Measurements from ENCODE around the gene PTPRM. TPM values are rescaled to one million over a fixed set of nuclear protein-coding genes. Genes with fewer than 3 reads are reported as not detected.

PTPRM gene
- total and polyA plus RNA-seq, 2 of the 4 experiments (the other 2 are of a cell fraction): 28.3 to 51.2 TPM

DNA sequence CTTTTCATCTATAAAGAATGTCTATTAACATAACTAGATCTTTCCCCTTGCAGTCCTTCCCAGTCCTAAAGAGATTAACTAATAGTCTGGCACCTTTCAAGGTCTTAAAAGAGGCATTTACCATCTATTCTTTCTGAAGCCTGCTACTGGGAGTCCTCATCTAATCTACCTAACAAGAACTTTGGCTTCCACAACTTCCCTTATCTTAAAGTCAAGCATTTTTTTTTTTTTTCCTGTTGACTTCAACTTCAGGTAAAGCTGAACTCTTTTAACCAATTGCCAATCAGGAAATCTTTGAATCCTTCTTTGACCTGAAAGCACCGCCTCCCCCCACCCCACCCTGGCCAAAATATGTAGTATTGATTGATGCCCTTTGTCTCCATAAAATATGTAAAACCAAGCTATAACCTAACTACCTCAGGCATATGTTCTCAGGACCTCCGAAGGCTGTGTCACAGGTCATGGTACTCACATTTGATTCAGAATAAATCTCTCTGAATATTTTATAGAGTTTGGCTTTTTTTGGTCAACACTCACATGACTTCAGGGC lies 168.6 kb downstream of the PTPRM start:
- dilution Hi-C loops (cut with HindIII; ENCODE audit: low sequenced_read_pairs, unreplicated experiment) (no loop called here), in situ Hi-C loops (cut with MboI; ENCODE audit: low sequenced_read_pairs) (no loop called here), intact Hi-C loops (cut with micrococcal nuclease) (no loop called here)
- no TSS peak for BruUV-seq (replicated peaks)
- H2BK5ac ChIP-seq (ENCODE audit: low read depth, low read length, poor library complexity, severe bottlenecking): no peak overlapping the region
- no peak overlapping the region for H2BK120ac ChIP-seq (ENCODE audit: low read depth, low read length)
- no peak overlapping the region for H3K4me3 ChIP-seq (ENCODE audit: insufficient read depth, low read depth, low read length)
- no peak overlapping the region for H2BK20ac ChIP-seq (ENCODE audit: low read depth, low read length)
- no peak overlapping the region for H3K14ac ChIP-seq (replicated peaks; ENCODE audit: low read depth, low read length)
- no peaks in the 10 kb centered on the region; the same call in 1 of the 2 replicates for H3K9me3 ChIP-seq (ENCODE audit: control insufficient read depth, insufficient read depth, low read length)
- no peak overlapping the region for H3K4ac ChIP-seq (ENCODE audit: low read depth, low read length)
- peaks cover 1% of the 10 kb centered on the region; the same call in 1 of the 2 replicates for H3K4me1 ChIP-seq (ENCODE audit: control insufficient read depth, insufficient read depth, low read length)
- TF ChIP-seq CEBPB (IDR thresholded peaks at IDR 0.05; ENCODE audit: low read depth, low read length) (no peak), RAD21 (IDR thresholded peaks at IDR 0.05; ENCODE audit: low read length) (no peak), RCOR1 (IDR thresholded peaks at IDR 0.05; ENCODE audit: insufficient replicate concordance, low read length) (no peak), CHD1 (IDR thresholded peaks at IDR 0.05; ENCODE audit: low read depth, low read length) (no peak), MAFK (IDR thresholded peaks at IDR 0.05; ENCODE audit: low read depth, low read length) (no peak), FOS (IDR thresholded peaks at IDR 0.05; ENCODE audit: low read depth, low read length) (no peak), MAZ (IDR thresholded peaks at IDR 0.05; ENCODE audit: borderline replicate concordance, low read depth, low read length) (no peak), POLR2A (IDR thresholded peaks at IDR 0.05; ENCODE audit: low read depth, low read length) (no peak), RFX5 (IDR thresholded peaks at IDR 0.05; ENCODE audit: low read depth, low read length) (no peak), BHLHE40 (IDR thresholded peaks at IDR 0.05; ENCODE audit: low read depth, low read length) (no peak), SMC3 (IDR thresholded peaks at IDR 0.05; ENCODE audit: low read depth, low read length) (no peak), MXI1 (IDR thresholded peaks at IDR 0.05; ENCODE audit: borderline replicate concordance, low read depth, low read length) (no peak), NFE2L2 (IDR thresholded peaks at IDR 0.05; ENCODE audit: low read depth, low read length) (no peak)
- TF ChIP-seq, protein P1, sequence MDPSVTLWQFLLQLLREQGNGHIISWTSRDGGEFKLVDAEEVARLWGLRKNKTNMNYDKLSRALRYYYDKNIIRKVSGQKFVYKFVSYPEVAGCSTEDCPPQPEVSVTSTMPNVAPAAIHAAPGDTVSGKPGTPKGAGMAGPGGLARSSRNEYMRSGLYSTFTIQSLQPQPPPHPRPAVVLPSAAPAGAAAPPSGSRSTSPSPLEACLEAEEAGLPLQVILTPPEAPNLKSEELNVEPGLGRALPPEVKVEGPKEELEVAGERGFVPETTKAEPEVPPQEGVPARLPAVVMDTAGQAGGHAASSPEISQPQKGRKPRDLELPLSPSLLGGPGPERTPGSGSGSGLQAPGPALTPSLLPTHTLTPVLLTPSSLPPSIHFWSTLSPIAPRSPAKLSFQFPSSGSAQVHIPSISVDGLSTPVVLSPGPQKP (IDR thresholded peaks at IDR 0.05; ENCODE audit: borderline replicate concordance, low read depth, low read length): no peak
- TF ChIP-seq, protein P2, sequence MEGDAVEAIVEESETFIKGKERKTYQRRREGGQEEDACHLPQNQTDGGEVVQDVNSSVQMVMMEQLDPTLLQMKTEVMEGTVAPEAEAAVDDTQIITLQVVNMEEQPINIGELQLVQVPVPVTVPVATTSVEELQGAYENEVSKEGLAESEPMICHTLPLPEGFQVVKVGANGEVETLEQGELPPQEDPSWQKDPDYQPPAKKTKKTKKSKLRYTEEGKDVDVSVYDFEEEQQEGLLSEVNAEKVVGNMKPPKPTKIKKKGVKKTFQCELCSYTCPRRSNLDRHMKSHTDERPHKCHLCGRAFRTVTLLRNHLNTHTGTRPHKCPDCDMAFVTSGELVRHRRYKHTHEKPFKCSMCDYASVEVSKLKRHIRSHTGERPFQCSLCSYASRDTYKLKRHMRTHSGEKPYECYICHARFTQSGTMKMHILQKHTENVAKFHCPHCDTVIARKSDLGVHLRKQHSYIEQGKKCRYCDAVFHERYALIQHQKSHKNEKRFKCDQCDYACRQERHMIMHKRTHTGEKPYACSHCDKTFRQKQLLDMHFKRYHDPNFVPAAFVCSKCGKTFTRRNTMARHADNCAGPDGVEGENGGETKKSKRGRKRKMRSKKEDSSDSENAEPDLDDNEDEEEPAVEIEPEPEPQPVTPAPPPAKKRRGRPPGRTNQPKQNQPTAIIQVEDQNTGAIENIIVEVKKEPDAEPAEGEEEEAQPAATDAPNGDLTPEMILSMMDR (conservative IDR thresholded peaks at IDR 0.05; ENCODE audit: low read depth, low read length): no peak
- TF ChIP-seq, protein P3, sequence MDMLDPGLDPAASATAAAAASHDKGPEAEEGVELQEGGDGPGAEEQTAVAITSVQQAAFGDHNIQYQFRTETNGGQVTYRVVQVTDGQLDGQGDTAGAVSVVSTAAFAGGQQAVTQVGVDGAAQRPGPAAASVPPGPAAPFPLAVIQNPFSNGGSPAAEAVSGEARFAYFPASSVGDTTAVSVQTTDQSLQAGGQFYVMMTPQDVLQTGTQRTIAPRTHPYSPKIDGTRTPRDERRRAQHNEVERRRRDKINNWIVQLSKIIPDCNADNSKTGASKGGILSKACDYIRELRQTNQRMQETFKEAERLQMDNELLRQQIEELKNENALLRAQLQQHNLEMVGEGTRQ (IDR thresholded peaks at IDR 0.05; ENCODE audit: low read depth, low read length): no peak
- no peaks in the 10 kb centered on the region for H4K20me1 ChIP-seq (ENCODE audit: insufficient read depth, low read length)
- H3K9me1 ChIP-seq (ENCODE audit: insufficient read depth, low read length): no peaks in the 10 kb centered on the region
- no peaks in the 10 kb centered on the region for H3K36me3 ChIP-seq (ENCODE audit: control insufficient read depth, insufficient read depth, low read length)
- no peak overlapping the region for H3K56ac ChIP-seq (ENCODE audit: extremely low read depth, insufficient read depth, low read length)
- WGBS, 2 experiments (ENCODE audit: extremely low coverage in 2 of 2, insufficient read length in 1 of 2): no CpG with 5 or more reads among the region's 2 CpGs
- H3K27ac ChIP-seq (ENCODE audit: insufficient read depth, low read length): no peak overlapping the region
- no peaks in the 10 kb centered on the region for H3K27me3 ChIP-seq (ENCODE audit: control insufficient read depth, insufficient read depth, low read length)
- no peak overlapping the region for H3K23ac ChIP-seq (ENCODE audit: low read depth, low read length)
- no peak overlapping the region for H4K8ac ChIP-seq (ENCODE audit: low read depth in 2 of 2, low read length in 2 of 2)
- DNase-seq (no peak), ATAC-seq (ENCODE audit: low read depth) (no peak)
- peaks cover 5 to 12% of the 10 kb centered on the region in 2 experiments; a peak in 3 of 4 replicates for H3K79me1 ChIP-seq (ENCODE audit: low read depth in 1 of 2, low read length in 2 of 2)
- H2AK9ac ChIP-seq (replicated peaks; ENCODE audit: low read depth, low read length, poor library complexity): no peak overlapping the region
- no peak overlapping the region for H3K4me2 ChIP-seq (ENCODE audit: low read depth, low read length)
- no peak overlapping the region for H2BK15ac ChIP-seq (ENCODE audit: low read depth, low read length)
- CTCF ChIA-PET: interaction anchor here (1.5 kb wide), 1 partner anchor 654 kb away, joined by 3 read pairs; no protein-coding TSS in a partner anchor
- no peak overlapping the region for H4K5ac ChIP-seq (ENCODE audit: low read depth, low read length)
- H3K9ac ChIP-seq (ENCODE audit: low read depth, low read length): no peak overlapping the region
- no peak overlapping the region for H4K91ac ChIP-seq (ENCODE audit: insufficient read depth, low read depth, low read length)
- no peak overlapping the region for H2AK5ac ChIP-seq (ENCODE audit: low read depth, low read length)
- H3K18ac ChIP-seq (ENCODE audit: low read depth, low read length): no peak overlapping the region
- H2AFZ ChIP-seq (replicated peaks; ENCODE audit: low read length, poor library complexity): no peak overlapping the region
- POLR2A ChIA-PET (ENCODE audit: unreplicated experiment): no interaction called here
